Putamen (tissue), 1 donor: ENCODE results near the gene SMIM45.

Experiments used
- DNase-seq: peaks from one replicate; pipeline ENCODE4 v3.0.0-alpha.2; 2016; ENCODE audit warnings: low spot score

The SMIM45 gene

GRCh38 chr22:42001121-42001520 lies 49.2 kb downstream of the SMIM45 start:
- no peak for DNase-seq

DNA sequence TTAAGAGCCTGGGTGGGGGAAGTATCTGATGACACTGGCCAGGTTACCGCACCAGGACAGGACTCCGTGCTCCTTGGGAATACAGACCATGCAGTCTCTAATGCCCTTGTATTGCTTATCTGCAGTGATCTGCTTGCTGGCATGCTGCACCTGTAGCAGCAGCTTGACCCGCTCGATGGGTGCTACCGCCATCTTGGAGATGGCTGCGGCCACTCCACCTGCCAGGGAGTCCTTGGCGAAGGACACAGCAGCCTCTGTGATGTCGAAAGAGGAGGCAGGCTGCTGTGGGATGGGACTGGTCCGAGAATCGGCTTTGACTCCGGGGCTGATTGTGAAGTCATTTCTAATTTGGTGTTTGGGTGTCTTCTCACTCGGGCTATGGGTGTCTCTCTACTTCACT lies 49.8 kb downstream of the SMIM45 start:
- no peak for DNase-seq

GRCh38 chr22:42007922-42008321 lies 56.0 kb downstream of the SMIM45 start:
- DNase-seq, result no peak
